Ovary (tissue), 3 donors: ENCODE data around the gene ZNF609.

Experiments used
- EP300 ChIP-seq: sonication (generic); formaldehyde crosslinking; IDR thresholded peaks from one replicate; pipeline ENCODE4 v1.6.1; 2017; ENCODE audit warnings: antibody characterized with exemption
- POLR2A ChIP-seq: fragments of 450-650 bp; IDR thresholded peaks from one replicate; pipeline ENCODE4 v1.6.1; 2017; ENCODE audit warnings: antibody characterized with exemption, mild to moderate bottlenecking, moderate library complexity
- TF ChIP-seq, protein P1 (sequence below), 3 donors: fragments of 450-650 bp in 2 of 3; fragments of 200-600 bp in 1 of 3; IDR thresholded peaks; one replicate each; pipeline versions ENCODE4 v1.5.1 to v1.8.0; 2016 to 2022; ENCODE audit warnings: antibody characterized with exemption in 3 of 3, mild to moderate bottlenecking in 1 of 3
- donor health status: DM: no; HTN: no; CAD: no.

DNA sequence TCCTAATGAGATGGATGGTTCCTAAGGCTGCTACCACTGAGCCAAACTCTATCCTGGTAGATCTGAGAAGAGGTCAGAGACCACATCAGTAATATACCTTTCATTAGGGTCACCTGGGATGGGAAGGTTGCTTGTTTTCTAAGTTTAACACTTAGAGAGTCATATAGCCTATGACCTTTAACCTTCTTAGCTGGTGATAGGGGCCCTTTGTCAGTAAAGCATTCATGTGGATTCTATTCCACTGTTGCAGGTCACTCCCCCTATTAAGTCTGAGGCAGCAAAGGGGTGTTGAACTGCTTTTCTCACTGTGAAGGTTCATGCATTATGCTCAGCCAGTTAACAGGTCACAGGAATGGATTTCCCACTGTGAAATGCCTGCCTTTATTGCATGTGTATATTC lies 6.1 kb upstream of the ZNF609 start:
- TF ChIP-seq, protein P1, sequence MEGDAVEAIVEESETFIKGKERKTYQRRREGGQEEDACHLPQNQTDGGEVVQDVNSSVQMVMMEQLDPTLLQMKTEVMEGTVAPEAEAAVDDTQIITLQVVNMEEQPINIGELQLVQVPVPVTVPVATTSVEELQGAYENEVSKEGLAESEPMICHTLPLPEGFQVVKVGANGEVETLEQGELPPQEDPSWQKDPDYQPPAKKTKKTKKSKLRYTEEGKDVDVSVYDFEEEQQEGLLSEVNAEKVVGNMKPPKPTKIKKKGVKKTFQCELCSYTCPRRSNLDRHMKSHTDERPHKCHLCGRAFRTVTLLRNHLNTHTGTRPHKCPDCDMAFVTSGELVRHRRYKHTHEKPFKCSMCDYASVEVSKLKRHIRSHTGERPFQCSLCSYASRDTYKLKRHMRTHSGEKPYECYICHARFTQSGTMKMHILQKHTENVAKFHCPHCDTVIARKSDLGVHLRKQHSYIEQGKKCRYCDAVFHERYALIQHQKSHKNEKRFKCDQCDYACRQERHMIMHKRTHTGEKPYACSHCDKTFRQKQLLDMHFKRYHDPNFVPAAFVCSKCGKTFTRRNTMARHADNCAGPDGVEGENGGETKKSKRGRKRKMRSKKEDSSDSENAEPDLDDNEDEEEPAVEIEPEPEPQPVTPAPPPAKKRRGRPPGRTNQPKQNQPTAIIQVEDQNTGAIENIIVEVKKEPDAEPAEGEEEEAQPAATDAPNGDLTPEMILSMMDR (IDR thresholded peaks at IDR 0.05): no peak
- TF ChIP-seq EP300 (no peak), POLR2A (no peak)
